Kidney (tissue), 14 donors: ENCODE data around the gene RNU6-9. TPM values are rescaled to one million over a fixed set of nuclear protein-coding genes. Genes with fewer than 3 reads are reported as not detected.

Source experiments
- DNase-seq, 5 donors: peaks; one replicate each; pipeline ENCODE4 v3.0.0-alpha.2; 2013 to 2020
- FAIRE-seq: peaks from 2 replicates; lab custom pipeline; 2012; peaks lifted over from hg19 to GRCh38; lab: Jason Lieb, UNC
- H3K27ac ChIP-seq, 2 donors: one replicate each; pipeline ENCODE4 v1.7.0; 2013; ENCODE audit warnings: low read depth in 2 of 2, low read length in 2 of 2, inconsistent platforms in 1 of 2
- H3K27me3 ChIP-seq: one replicate; pipeline ENCODE4 v1.7.1; 2013; ENCODE audit warnings: low read length, inconsistent platforms; ENCODE audit not compliant: control insufficient read depth, insufficient read depth
- H3K36me3 ChIP-seq, 3 donors: one replicate each; pipeline versions ENCODE4 v1.7.0 to v1.7.1; 2013; ENCODE audit warnings: low read length in 3 of 3, control low read depth in 1 of 3, inconsistent platforms in 1 of 3; ENCODE audit not compliant: insufficient read depth in 3 of 3, control insufficient read depth in 2 of 3
- H3K4me1 ChIP-seq, 3 donors: one replicate each; pipeline versions ENCODE4 v1.7.0 to v1.7.1; 2013; ENCODE audit warnings: low read length in 3 of 3, inconsistent platforms in 1 of 3, low read depth in 1 of 3; ENCODE audit not compliant: control insufficient read depth in 2 of 3, insufficient read depth in 2 of 3
- H3K4me3 ChIP-seq, 3 donors: one replicate each; pipeline versions ENCODE4 v1.7.0 to v1.8.1; 2013; ENCODE audit warnings: low read length in 3 of 3, control low read depth in 1 of 3, inconsistent platforms in 1 of 3
- H3K9ac ChIP-seq, 3 donors: one replicate each; pipeline versions ENCODE4 v1.7.0 to v1.7.1; 2013; ENCODE audit warnings: low read length in 3 of 3, control low read depth in 1 of 3, inconsistent platforms in 1 of 3
- H3K9me3 ChIP-seq, 3 donors: one replicate each; pipeline versions ENCODE4 v1.7.0 to v1.7.1; 2013; ENCODE audit warnings: low read length in 3 of 3, control low read depth in 1 of 3, inconsistent platforms in 1 of 3; ENCODE audit not compliant: control insufficient read depth in 2 of 3, insufficient read depth in 1 of 3
- intact Hi-C: fragments of 100-400 bp; cut with DNase I; formaldehyde crosslinking; loops from one replicate; pipeline ENCODE4 v1.11.1; 2022
- polyA plus RNA-seq: library from polyadenylated mRNA; stranded (reverse); fragments of 350-450 nt; fragmentation: Illumina TruSeq; extraction: RNeasy Lipid Tissue Mini Kit (QIAGEN cat#74804); gene quantifications from one replicate; pipeline ENCODE4 v1.2.3, GENCODE V29; 2014; ENCODE audit warnings: low read depth, low replicate concordance; ENCODE audit not compliant: insufficient read depth
- total RNA-seq: library from RNA; stranded (reverse); fragmentation: NEBNext Ultra II Directional; extraction: Animal tissue kit (Norgen Biotek cat#: 25700); gene quantifications from one replicate; pipeline ENCODE4 v1.2.1, GENCODE V29; 2021
- TF ChIP-seq, protein P1 (sequence below): IDR thresholded peaks from 3 replicates; pipeline ENCODE4 v1.5.1; 2012; ENCODE audit warnings: mild to moderate bottlenecking, moderate library complexity, borderline replicate concordance; ENCODE audit not compliant: insufficient read depth; ENCODE audit errors: extremely low read depth
- donor health status: control.
- donor health status: control.
- donor health status: control.
- donor health status: control.
- donor health status: control.
- donor health status: DM: yes; HTN: yes; CAD: no.
- donor health status: Normal renal cell carcinoma (clear cell type).

Gene RNU6-9
- total and polyA plus RNA-seq, 2 donors from 2014 or later: not detected

DNA sequence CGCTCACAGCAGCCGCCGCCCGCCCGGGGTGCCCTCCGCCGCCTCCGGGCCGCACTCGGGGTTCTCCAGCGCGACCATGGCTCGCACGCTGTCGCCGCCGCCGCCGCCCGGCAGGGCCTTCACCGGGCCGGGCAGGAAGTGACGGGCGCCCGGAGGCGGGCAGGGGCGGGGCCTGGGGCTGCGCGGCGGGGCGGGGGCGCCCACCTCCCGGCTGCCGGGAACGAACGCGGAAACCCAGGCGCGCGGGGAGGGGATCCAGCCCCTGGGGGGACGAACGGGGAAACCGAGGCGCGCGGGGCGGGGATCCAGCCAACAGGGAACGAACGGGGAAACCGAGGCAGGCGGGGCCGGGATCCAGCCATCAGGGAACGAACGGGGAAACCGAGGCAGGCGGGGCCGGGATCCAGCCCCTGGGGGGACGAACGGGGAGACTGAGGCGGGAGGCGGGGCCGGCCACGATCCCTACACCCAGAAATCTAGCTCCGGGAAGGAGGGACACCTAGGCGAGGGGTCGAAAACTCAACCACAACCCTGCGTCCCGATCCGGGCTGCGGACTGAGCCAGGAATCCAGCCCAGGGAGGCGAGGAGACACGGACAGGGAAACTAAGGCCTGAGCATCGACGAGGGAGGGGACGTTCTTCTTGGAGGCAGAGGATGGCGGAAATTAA is 19.9 kb downstream of the RNU6-9 start, which contains the start of gene R3HDM4:
R3HDM4 (minus strand) TSS at position 140 of the 669 bp plus-strand sequence; CDS start at position 78, 62 bp downstream.
- H3K27ac ChIP-seq: peak within 1 kb of the TSS; percentile 78 to 90
- H3K9ac ChIP-seq: peak within 1 kb of the TSS; percentile 30 to 95 (median 91)
- no peaks in the 10 kb centered on the region for H3K36me3 ChIP-seq
- H3K9me3 ChIP-seq: no peaks in the 10 kb centered on the region
- peaks cover 2% of the 10 kb centered on the region for H3K27me3 ChIP-seq
- H3K4me1 ChIP-seq: peaks cover 0 to 7% (median 3%) of the 10 kb centered on the region in 3 donors
- intact Hi-C loops: no loop called here
- TF ChIP-seq, protein P1, sequence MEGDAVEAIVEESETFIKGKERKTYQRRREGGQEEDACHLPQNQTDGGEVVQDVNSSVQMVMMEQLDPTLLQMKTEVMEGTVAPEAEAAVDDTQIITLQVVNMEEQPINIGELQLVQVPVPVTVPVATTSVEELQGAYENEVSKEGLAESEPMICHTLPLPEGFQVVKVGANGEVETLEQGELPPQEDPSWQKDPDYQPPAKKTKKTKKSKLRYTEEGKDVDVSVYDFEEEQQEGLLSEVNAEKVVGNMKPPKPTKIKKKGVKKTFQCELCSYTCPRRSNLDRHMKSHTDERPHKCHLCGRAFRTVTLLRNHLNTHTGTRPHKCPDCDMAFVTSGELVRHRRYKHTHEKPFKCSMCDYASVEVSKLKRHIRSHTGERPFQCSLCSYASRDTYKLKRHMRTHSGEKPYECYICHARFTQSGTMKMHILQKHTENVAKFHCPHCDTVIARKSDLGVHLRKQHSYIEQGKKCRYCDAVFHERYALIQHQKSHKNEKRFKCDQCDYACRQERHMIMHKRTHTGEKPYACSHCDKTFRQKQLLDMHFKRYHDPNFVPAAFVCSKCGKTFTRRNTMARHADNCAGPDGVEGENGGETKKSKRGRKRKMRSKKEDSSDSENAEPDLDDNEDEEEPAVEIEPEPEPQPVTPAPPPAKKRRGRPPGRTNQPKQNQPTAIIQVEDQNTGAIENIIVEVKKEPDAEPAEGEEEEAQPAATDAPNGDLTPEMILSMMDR: no peak
- FAIRE-seq (no peak), DNase-seq (peak; percentile 68 to 94 (median 81))
- peak within 1 kb of the TSS; percentile 68 to 72 (median 69) for H3K4me3 ChIP-seq

DNA sequence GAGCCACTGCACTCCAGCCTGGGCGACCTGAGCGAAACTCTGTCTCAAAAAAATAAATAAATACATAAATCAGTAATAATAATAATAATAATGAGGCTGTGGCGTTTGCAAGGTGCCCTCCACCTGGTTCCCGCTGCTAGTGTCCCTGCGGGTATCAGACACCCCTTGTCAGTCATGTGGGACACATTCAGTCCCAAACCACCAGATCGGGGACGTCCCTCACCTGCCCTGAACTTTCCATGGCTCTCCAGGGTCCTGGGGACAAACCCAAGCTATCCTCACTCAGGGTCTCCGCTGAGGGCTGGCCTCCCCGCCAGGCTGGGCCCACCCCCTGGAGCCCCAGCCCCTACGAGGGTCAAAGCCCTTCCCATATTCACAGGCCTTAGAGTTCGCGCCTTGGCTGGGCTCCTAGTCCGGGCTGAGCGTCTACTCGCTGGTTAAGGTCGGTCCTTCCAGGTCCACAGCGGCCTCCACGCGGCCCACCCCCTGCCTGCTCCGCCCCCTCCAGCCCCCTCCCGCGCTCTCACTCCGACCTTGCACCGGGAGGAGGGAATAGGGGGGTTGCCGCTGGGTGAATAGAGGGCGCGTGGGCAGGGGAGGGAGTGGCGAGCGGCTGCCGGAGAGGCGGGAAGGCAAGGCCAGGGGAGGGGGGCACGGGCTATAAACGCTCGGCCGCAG is 23.5 kb downstream of the RNU6-9 start:
- TF ChIP-seq, protein P1: no peak
- no peak overlapping the region for H3K4me3 ChIP-seq

DNA sequence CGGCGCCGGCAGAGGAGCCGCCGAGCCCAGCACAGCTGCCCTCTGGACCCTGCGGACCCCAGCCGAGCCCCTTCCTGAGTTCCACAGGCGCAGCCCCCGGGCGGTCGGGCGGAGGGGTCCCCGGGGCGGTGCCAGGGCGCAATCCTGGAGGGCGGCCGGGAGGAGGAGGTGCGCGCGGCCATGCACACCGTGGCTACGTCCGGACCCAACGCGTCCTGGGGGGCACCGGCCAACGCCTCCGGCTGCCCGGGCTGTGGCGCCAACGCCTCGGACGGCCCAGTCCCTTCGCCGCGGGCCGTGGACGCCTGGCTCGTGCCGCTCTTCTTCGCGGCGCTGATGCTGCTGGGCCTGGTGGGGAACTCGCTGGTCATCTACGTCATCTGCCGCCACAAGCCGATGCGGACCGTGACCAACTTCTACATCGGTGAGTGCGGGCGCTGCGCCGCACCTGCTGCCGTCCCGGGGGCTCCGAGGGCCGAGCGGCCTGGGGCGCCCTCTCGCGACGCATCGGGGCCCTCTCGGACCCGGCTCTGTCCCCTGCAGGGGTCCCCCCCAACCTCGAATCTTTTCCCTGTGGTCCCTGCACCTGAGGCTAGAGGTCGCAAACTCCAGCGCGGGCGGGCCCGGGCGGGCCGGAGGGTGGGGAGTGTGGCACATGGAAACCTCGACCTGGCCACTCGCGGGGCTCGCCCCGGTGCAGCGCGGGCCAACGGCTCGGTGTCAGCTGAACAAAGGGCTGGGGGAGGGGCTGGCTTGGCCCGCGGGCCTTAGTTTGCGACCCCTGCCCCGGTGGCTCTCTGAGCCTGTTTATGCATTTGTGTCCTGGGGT is 24.3 kb downstream of the RNU6-9 start, which contains the start of gene KISS1R:
KISS1R (plus strand) TSS at position 11 of the 829 bp plus-strand sequence; CDS start at position 181, 170 bp downstream.
- DNase-seq: peak in 4 of 5 donors; percentile 81 to 88 (median 82)
- intact Hi-C loops: no loop called here
- peaks cover 0 to 11% (median 3%) of the 10 kb centered on the region in 3 donors for H3K4me1 ChIP-seq
- no peak within 1 kb of the TSS for H3K9ac ChIP-seq
- peaks cover 9% of the 10 kb centered on the region for H3K27me3 ChIP-seq
- no peak within 1 kb of the TSS for H3K4me3 ChIP-seq
- no peaks in the 10 kb centered on the region for H3K36me3 ChIP-seq
- TF ChIP-seq, protein P1: peak; percentile 11
- H3K27ac ChIP-seq: no peak within 1 kb of the TSS
- no peaks in the 10 kb centered on the region for H3K9me3 ChIP-seq
- FAIRE-seq: no peak

More for the DNA sequence above, 23.5 kb downstream of the RNU6-9 start:
- no peak for FAIRE-seq
- Histone ChIP-seq H3K27ac (no peak overlapping the region), H3K9ac (no peak overlapping the region), H3K9me3 (no peaks in the 10 kb centered on the region), H3K27me3 (peaks cover 9% of the 10 kb centered on the region), H3K36me3 (no peaks in the 10 kb centered on the region), H3K4me1 (peaks cover 0 to 11% (median 3%) of the 10 kb centered on the region in 3 donors)
- DNase-seq: peak in 4 of 5 donors; percentile 86 to 93 (median 90)
- intact Hi-C loops: no loop called here
